NCI-H82 treated with DMSO at 0.1 percent for 48 hours (cell line): ENCODE results near the gene PDK1.
"Not testable (repeated sequence)": the region's sequence is repeated elsewhere in the genome, so short reads cannot be mapped to it uniquely, and the experiment has no call there.

Source experiments
- DNase-seq: peaks from one replicate; lab custom pipeline; 2025; ENCODE audit not compliant: unreplicated experiment; lab: John Stamatoyannopoulos, UW

The PDK1 gene

GRCh38 chr2:172592190-172592589, 36.3 kb downstream of the PDK1 start:
- DNase-seq, result not testable (repeated sequence)

- no peak for DNase-seq
Observed at GRCh38 chr2:172596776-172597175, 40.9 kb downstream of the PDK1 start.

GRCh38 chr2:172597176-172597842, 41.4 kb downstream of the PDK1 start:
- no peak for DNase-seq

GRCh38 chr2:172599947-172600346, 44.1 kb downstream of the PDK1 start:
- DNase-seq, result no peak

GRCh38 chr2:172600557-172601008, 44.7 kb downstream of the PDK1 start:
- DNase-seq, result no peak

GRCh38 chr2:172606285-172606684, 50.4 kb downstream of the PDK1 start:
- DNase-seq, result no peak

- DNase-seq, result no peak
Observed at GRCh38 chr2:172607379-172607928, 51.6 kb downstream of the PDK1 start.

GRCh38 chr2:172609488-172609887, 53.6 kb downstream of the PDK1 start:
- DNase-seq, result no peak

- no peak for DNase-seq
Observed at GRCh38 chr2:172612051-172612450, 56.2 kb downstream of the PDK1 start.

- peak; percentile 63 for DNase-seq
Observed at GRCh38 chr2:172613040-172613439, 57.1 kb downstream of the PDK1 start.

GRCh38 chr2:172613615-172614231, 57.8 kb downstream of the PDK1 start:
- no peak for DNase-seq

GRCh38 chr2:172614932-172615331, 59.0 kb downstream of the PDK1 start:
- DNase-seq, result no peak

GRCh38 chr2:172615727-172616261, 59.9 kb downstream of the PDK1 start:
- DNase-seq, result no peak

GRCh38 chr2:172617115-172617514, 61.2 kb downstream of the PDK1 start:
- no peak for DNase-seq

- no peak for DNase-seq
Observed at GRCh38 chr2:172623249-172623965, 67.5 kb downstream of the PDK1 start.

GRCh38 chr2:172624996-172625395, 69.1 kb downstream of the PDK1 start:
- no peak for DNase-seq

GRCh38 chr2:172627181-172627580, 71.3 kb downstream of the PDK1 start:
- no peak for DNase-seq

- DNase-seq, result no peak
Observed at GRCh38 chr2:172628085-172628484, 72.2 kb downstream of the PDK1 start.

GRCh38 chr2:172629586-172629985, 73.7 kb downstream of the PDK1 start:
- DNase-seq, result no peak

GRCh38 chr2:172630181-172630580, 74.3 kb downstream of the PDK1 start:
- no peak for DNase-seq

- no peak for DNase-seq
Observed at GRCh38 chr2:172634477-172634876, 78.6 kb downstream of the PDK1 start.

- no peak for DNase-seq
Observed at GRCh38 chr2:172635548-172635947, 79.7 kb downstream of the PDK1 start.
